ENCODE measurements around the gene SLU7. TPM values are rescaled to one million over a fixed set of nuclear protein-coding genes. Genes with fewer than 3 reads are reported as not detected.

The SLU7 gene
- total RNA-seq, 1 experiment from 2014 or later, result 33.3 TPM

GRCh38 chr5:160376416-160376815 is 42.5 kb downstream of the SLU7 start:
- Histone ChIP-seq H3K4me3 (ENCODE audit: low read length) (no peak overlapping the region), H3K36me3 (ENCODE audit: low read depth, low read length) (no peaks in the 10 kb centered on the region), H3F3A (ENCODE audit: low read length, unreplicated experiment) (no peaks in the 10 kb centered on the region), H2AFZ (ENCODE audit: low read length) (no peak overlapping the region), H3K9me3 (ENCODE audit: low read length) (no peaks in the 10 kb centered on the region), H3K79me2 (ENCODE audit: low read length) (no peaks in the 10 kb centered on the region), H4K20me1 (ENCODE audit: low read length) (no peaks in the 10 kb centered on the region), H3K9ac (ENCODE audit: low read length) (no peak overlapping the region), H3K9me2 (replicated peaks; ENCODE audit: low read length) (no peaks in the 10 kb centered on the region), H3K4me1 (ENCODE audit: insufficient read depth, low read length) (no peaks in the 10 kb centered on the region), H3K4me2 (ENCODE audit: low read length) (no peak overlapping the region), H3K27ac (ENCODE audit: low read length) (no peak overlapping the region), H3K27me3 (ENCODE audit: low read length) (peaks cover 10% of the 10 kb centered on the region; the same call in 1 of the 2 replicates)
- no peak for DNase-seq
- CTCF ChIA-PET, result no interaction called here
- TF ChIP-seq EZH2 (IDR thresholded peaks at IDR 0.05; ENCODE audit: low read length, unreplicated experiment) (no peak), CTCF (conservative IDR thresholded peaks at IDR 0.05; ENCODE audit: low read depth, low read length) (no peak), EZH2phosphoT487 (IDR thresholded peaks at IDR 0.05; ENCODE audit: borderline replicate concordance, low read length) (no peak)
- BruUV-seq (replicated peaks), result no TSS peak
- no peak for ATAC-seq
- POLR2A ChIA-PET (ENCODE audit: unreplicated experiment), result no interaction called here
- intact Hi-C loops (cut with micrococcal nuclease), result no loop called here

- no peak for DNase-seq
- Histone ChIP-seq H3K4me1 (ENCODE audit: insufficient read depth, low read length) (no peaks in the 10 kb centered on the region), H3F3A (ENCODE audit: low read length, unreplicated experiment) (no peaks in the 10 kb centered on the region), H3K4me3 (ENCODE audit: low read length) (no peak overlapping the region), H3K9ac (ENCODE audit: low read length) (no peak overlapping the region), H2AFZ (ENCODE audit: low read length) (no peak overlapping the region), H3K36me3 (ENCODE audit: low read depth, low read length) (no peaks in the 10 kb centered on the region), H3K9me2 (replicated peaks; ENCODE audit: low read length) (no peaks in the 10 kb centered on the region), H4K20me1 (ENCODE audit: low read length) (no peaks in the 10 kb centered on the region), H3K27ac (ENCODE audit: low read length) (no peak overlapping the region), H3K27me3 (ENCODE audit: low read length) (peaks cover 10% of the 10 kb centered on the region; the same call in 1 of the 2 replicates), H3K4me2 (ENCODE audit: low read length) (no peak overlapping the region), H3K79me2 (ENCODE audit: low read length) (no peaks in the 10 kb centered on the region), H3K9me3 (ENCODE audit: low read length) (no peaks in the 10 kb centered on the region)
- ATAC-seq, result no peak
- ChIA-PET POLR2A (ENCODE audit: unreplicated experiment) (no interaction called here), CTCF (no interaction called here)
- intact Hi-C loops (cut with micrococcal nuclease), result no loop called here
- no TSS peak for BruUV-seq (replicated peaks)
- TF ChIP-seq EZH2phosphoT487 (IDR thresholded peaks at IDR 0.05; ENCODE audit: borderline replicate concordance, low read length), result no peak
- TF ChIP-seq EZH2 (IDR thresholded peaks at IDR 0.05; ENCODE audit: low read length, unreplicated experiment), result no peak
- TF ChIP-seq CTCF (conservative IDR thresholded peaks at IDR 0.05; ENCODE audit: low read depth, low read length), result no peak
Measured at GRCh38 chr5:160375701-160376100, 43.2 kb downstream of the SLU7 start.

DNA sequence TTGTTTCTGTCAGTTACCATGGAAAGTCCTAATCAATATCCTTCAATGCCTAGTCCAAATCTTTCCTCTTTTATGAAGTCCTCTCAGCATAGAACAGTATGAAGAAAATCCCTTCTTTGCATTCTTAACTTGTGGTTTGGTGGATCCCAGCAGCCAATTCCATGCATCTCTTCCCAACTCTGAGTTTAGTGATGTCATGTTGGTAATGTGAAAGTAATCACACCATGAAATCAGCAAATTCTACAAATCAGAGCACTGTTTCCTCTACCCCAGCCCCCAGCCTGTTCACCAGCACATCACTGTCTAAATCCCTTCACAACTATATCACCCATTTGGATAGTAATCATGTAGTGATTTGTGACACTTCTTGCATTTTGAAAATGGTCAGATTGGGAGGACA is 43.7 kb downstream of the SLU7 start:
- no peak overlapping the region for H3K4me3 ChIP-seq (ENCODE audit: low read length)
- H3K4me2 ChIP-seq (ENCODE audit: low read length), result no peak overlapping the region
- H2AFZ ChIP-seq (ENCODE audit: low read length), result no peak overlapping the region
- POLR2A ChIA-PET (ENCODE audit: unreplicated experiment), result no interaction called here
- no peak overlapping the region for H3K9ac ChIP-seq (ENCODE audit: low read length)
- no peaks in the 10 kb centered on the region; the same call in 1 of the 2 replicates for H3K4me1 ChIP-seq (ENCODE audit: insufficient read depth, low read length)
- BruUV-seq (replicated peaks), result no TSS peak
- no peaks in the 10 kb centered on the region for H3K36me3 ChIP-seq (ENCODE audit: low read depth, low read length)
- H3F3A ChIP-seq (ENCODE audit: low read length, unreplicated experiment), result no peaks in the 10 kb centered on the region
- no peak overlapping the region for H3K27ac ChIP-seq (ENCODE audit: low read length)
- no peak for TF ChIP-seq EZH2 (IDR thresholded peaks at IDR 0.05; ENCODE audit: low read length, unreplicated experiment)
- TF ChIP-seq EZH2phosphoT487 (IDR thresholded peaks at IDR 0.05; ENCODE audit: borderline replicate concordance, low read length), result no peak
- no peak for TF ChIP-seq CTCF (conservative IDR thresholded peaks at IDR 0.05; ENCODE audit: low read depth, low read length)
- CTCF ChIA-PET, result no interaction called here
- intact Hi-C loops (cut with micrococcal nuclease), result no loop called here
- no peaks in the 10 kb centered on the region for H3K9me3 ChIP-seq (ENCODE audit: low read length)
- no peaks in the 10 kb centered on the region for H4K20me1 ChIP-seq (ENCODE audit: low read length)
- no peaks in the 10 kb centered on the region for H3K9me2 ChIP-seq (replicated peaks; ENCODE audit: low read length)
- H3K27me3 ChIP-seq (ENCODE audit: low read length), result peaks cover 15% of the 10 kb centered on the region; the same call in 1 of the 2 replicates
- DNase-seq, result no peak
- no peak for ATAC-seq
- no peaks in the 10 kb centered on the region for H3K79me2 ChIP-seq (ENCODE audit: low read length)

Measured in PC-3 (cell line).